RWPE2 (cell line): ENCODE results near the gene HMCN2.

Source experiments
- ATAC-seq: fragments of 200-7000 bp; cut with Tn5 transposase; 3 replicates; pipeline ENCODE4 v1.9.1; 2021; ENCODE audit warnings: low read depth
- DNase-seq: peaks from one replicate; pipeline ENCODE4 v3.0.0-alpha.2; 2020; ENCODE audit warnings: low spot score
- H3K27ac ChIP-seq: fragments of 450-650 bp; 2 replicates; pipeline ENCODE4 v1.5.1; 2017; ENCODE audit warnings: mild to moderate bottlenecking; ENCODE audit not compliant: poor library complexity, severe bottlenecking
- H3K27me3 ChIP-seq: fragments of 250-450 bp; sonication (Bioruptor Pico); 2 replicates; pipeline ENCODE4 v1.5.1; 2021; ENCODE audit warnings: mild to moderate bottlenecking, moderate library complexity; ENCODE audit not compliant: insufficient read depth, poor library complexity, severe bottlenecking
- H3K36me3 ChIP-seq: fragments of 250-450 bp; sonication (Bioruptor Pico); 2 replicates; pipeline ENCODE4 v1.5.1; 2020; ENCODE audit warnings: low read depth, mild to moderate bottlenecking, moderate library complexity
- H3K4me1 ChIP-seq: fragments of 250-450 bp; sonication (Bioruptor Pico); 2 replicates; pipeline ENCODE4 v1.5.1; 2021; ENCODE audit warnings: mild to moderate bottlenecking, moderate library complexity; ENCODE audit not compliant: insufficient read depth, poor library complexity, severe bottlenecking
- H3K4me3 ChIP-seq: fragments of 250-450 bp; sonication (Bioruptor Pico); 2 replicates; pipeline ENCODE4 v1.5.1; 2021; ENCODE audit warnings: mild to moderate bottlenecking, moderate library complexity; ENCODE audit not compliant: severe bottlenecking
- H3K9me3 ChIP-seq: fragments of 250-450 bp; sonication (Bioruptor Pico); 2 replicates; pipeline ENCODE4 v1.5.1; 2021; ENCODE audit warnings: mild to moderate bottlenecking, moderate library complexity; ENCODE audit not compliant: severe bottlenecking
- TF ChIP-seq, protein P1 (sequence below): fragments of 450-650 bp; IDR thresholded peaks from one replicate; pipeline ENCODE4 v1.5.1; 2017; ENCODE audit warnings: mild to moderate bottlenecking, moderate library complexity; ENCODE audit not compliant: poor library complexity, severe bottlenecking

HMCN2 gene

DNA sequence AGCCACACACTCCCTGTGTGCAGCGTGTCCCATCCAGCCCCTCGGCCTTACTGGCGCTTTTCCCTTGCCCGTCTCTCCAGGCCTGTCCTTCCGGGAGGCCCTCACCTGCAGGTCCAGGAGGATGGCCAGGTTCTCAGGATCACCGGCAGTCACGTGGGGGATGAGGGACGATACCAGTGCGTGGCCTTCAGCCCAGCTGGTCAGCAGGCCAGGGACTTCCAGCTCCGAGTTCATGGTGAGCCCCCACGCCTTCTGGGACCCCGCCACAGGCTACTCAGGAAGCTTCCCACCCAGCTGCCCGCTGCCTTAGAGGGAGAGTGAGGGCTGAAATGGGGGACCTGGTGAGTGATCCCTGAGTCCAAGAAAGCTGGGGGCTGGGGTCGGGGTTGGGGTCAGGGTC is 85.8 kb downstream of the HMCN2 start:
- H3K27ac ChIP-seq, result peak overlapping the region; percentile 29
- H3K4me3 ChIP-seq, result no peak overlapping the region
- peaks cover 5% of the 10 kb centered on the region for H3K4me1 ChIP-seq
- TF ChIP-seq, protein P1, sequence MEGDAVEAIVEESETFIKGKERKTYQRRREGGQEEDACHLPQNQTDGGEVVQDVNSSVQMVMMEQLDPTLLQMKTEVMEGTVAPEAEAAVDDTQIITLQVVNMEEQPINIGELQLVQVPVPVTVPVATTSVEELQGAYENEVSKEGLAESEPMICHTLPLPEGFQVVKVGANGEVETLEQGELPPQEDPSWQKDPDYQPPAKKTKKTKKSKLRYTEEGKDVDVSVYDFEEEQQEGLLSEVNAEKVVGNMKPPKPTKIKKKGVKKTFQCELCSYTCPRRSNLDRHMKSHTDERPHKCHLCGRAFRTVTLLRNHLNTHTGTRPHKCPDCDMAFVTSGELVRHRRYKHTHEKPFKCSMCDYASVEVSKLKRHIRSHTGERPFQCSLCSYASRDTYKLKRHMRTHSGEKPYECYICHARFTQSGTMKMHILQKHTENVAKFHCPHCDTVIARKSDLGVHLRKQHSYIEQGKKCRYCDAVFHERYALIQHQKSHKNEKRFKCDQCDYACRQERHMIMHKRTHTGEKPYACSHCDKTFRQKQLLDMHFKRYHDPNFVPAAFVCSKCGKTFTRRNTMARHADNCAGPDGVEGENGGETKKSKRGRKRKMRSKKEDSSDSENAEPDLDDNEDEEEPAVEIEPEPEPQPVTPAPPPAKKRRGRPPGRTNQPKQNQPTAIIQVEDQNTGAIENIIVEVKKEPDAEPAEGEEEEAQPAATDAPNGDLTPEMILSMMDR, result no peak
- no peaks in the 10 kb centered on the region for H3K36me3 ChIP-seq
- ATAC-seq (no peak), DNase-seq (no peak)
- no peaks in the 10 kb centered on the region for H3K27me3 ChIP-seq
- no peaks in the 10 kb centered on the region for H3K9me3 ChIP-seq

DNA sequence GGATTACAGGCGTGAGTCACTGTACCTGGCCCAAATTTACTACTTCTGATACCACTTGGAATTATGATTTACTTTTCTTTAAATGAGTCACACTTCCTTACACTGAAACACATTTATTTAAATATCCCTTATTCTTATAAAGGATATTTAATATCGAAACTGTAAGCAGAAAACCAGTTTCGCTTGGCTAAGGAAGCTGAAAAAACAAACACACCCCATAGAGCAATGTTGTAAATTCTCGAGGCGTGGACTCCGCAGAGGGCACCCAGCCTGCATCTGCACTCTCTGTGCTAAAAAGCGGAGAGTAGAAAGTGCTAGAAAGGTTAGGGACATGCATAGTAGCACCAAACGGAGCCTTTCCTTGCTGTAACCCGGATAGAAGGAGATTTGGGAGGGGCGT is 86.5 kb downstream of the HMCN2 start:
- H3K27me3 ChIP-seq, result no peaks in the 10 kb centered on the region
- peak overlapping the region; percentile 29 for H3K27ac ChIP-seq
- H3K9me3 ChIP-seq, result no peaks in the 10 kb centered on the region
- ATAC-seq, result peak; percentile 79
- no peak for DNase-seq
- peaks cover 5% of the 10 kb centered on the region for H3K4me1 ChIP-seq
- H3K4me3 ChIP-seq, result no peak overlapping the region
- no peaks in the 10 kb centered on the region for H3K36me3 ChIP-seq
- TF ChIP-seq, protein P1, result no peak

DNA sequence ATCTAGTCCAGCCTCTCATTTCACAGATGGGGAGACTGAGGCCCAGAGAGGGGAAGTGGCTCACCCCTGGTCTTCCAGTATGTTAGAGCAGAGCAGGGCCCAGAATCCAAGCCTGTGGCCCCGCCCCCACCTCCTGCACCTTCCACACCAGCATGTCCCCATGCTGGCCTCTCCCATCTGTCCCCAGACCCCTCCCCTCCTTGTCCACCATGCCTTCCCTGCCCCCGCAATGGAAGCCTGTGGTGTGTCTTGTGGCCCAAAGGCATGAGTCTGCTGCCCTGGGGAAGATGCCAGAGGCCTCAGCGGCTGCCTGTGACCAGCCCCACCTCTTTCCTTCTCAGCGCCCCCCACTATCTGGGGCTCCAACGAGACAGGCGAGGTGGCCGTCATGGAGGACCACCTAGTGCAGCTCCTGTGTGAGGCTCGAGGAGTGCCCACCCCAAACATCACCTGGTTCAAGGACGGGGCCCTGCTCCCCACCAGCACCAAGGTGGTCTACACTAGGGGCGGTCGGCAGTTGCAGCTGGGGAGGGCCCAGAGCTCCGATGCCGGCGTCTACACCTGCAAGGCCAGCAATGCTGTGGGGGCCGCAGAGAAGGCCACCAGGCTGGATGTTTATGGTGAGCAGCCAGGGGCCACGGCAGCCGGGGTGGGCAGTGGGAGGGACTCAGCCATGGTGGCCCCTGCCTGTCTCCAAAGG is 87.2 kb downstream of the HMCN2 start:
- no peaks in the 10 kb centered on the region for H3K27me3 ChIP-seq
- no peaks in the 10 kb centered on the region for H3K9me3 ChIP-seq
- TF ChIP-seq, protein P1, result no peak
- no peaks in the 10 kb centered on the region for H3K36me3 ChIP-seq
- H3K4me3 ChIP-seq, result no peak overlapping the region
- ATAC-seq (no peak), DNase-seq (no peak)
- peaks cover 5% of the 10 kb centered on the region for H3K4me1 ChIP-seq
- H3K27ac ChIP-seq, result peak overlapping the region; percentile 29

DNA sequence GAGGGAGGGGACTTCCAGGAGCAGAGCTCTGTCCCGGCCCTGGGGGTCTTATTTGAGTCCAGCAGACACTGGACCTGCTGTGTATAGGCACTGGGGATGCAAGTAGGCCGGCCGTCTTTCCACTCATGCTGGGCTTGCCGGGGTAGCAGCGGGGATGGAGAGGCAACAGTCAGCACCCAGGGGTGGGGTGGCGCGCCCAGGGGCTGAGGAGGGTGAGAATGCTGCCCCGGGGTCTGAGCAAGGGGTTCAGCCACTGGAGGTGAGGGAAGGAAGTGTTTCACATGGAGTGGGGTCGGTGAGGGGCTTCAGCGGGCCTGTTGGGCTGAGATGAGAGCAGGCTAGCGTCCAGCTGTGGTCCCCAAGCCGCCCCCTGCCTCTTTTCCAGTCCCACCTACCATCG is 88.8 kb downstream of the HMCN2 start:
- no peaks in the 10 kb centered on the region for H3K27me3 ChIP-seq

DNA sequence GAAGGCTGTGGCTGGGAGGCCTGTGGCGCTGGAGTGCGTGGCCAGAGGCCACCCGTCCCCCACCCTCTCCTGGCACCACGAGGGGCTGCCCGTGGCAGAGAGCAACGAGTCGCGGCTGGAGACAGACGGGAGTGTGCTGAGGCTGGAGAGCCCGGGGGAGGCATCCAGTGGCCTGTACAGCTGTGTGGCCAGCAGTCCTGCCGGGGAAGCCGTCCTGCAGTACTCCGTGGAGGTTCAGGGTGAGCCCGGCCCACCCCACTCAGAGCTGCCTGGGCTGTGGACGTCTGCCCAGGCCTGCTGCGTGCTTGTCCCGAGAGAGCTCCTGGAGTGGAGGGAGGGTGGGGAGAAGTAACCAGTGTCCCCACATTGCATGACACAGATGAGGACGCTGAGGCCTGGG is 89.2 kb downstream of the HMCN2 start:
- Histone ChIP-seq H3K27me3 (no peaks in the 10 kb centered on the region), H3K4me1 (peaks cover 5% of the 10 kb centered on the region), H3K36me3 (no peaks in the 10 kb centered on the region), H3K4me3 (no peak overlapping the region), H3K9me3 (no peaks in the 10 kb centered on the region), H3K27ac (no peak overlapping the region)
- no peak for DNase-seq
- TF ChIP-seq, protein P1, result no peak
- ATAC-seq, result no peak

More for the DNA sequence above, 88.8 kb downstream of the HMCN2 start:
- no peak for DNase-seq
- TF ChIP-seq, protein P1, result no peak
- no peaks in the 10 kb centered on the region for H3K36me3 ChIP-seq
- no peak for ATAC-seq
- peaks cover 5% of the 10 kb centered on the region for H3K4me1 ChIP-seq
- no peaks in the 10 kb centered on the region for H3K9me3 ChIP-seq
- no peak overlapping the region for H3K4me3 ChIP-seq
- H3K27ac ChIP-seq, result no peak overlapping the region
